OCI-LY1 (cell line): ENCODE data around the gene GAGE1.
"Not testable (repeated sequence)": the region's sequence is repeated elsewhere in the genome, so short reads cannot be mapped to it uniquely, and the experiment has no call there.

Experiments used
- H2AFZ ChIP-seq: fragments of 200-600 bp; sonication (generic), shearing (Covaris generic); 2 replicates; pipeline ENCODE4 v1.6.0; 2014; ENCODE audit warnings: antibody characterized with exemption, mild to moderate bottlenecking, low read length
- H3F3A ChIP-seq: fragments of 200-600 bp; sonication (generic), shearing (Covaris generic); 2 replicates; pipeline ENCODE4 v1.6.0; 2014; ENCODE audit warnings: mild to moderate bottlenecking, antibody characterized with exemption, low read length, moderate library complexity; ENCODE audit not compliant: insufficient read depth
- H3K27ac ChIP-seq: fragments of 200-600 bp; sonication (generic); 2 replicates; pipeline ENCODE4 v1.5.1; 2014; ENCODE audit warnings: low read length, mixed run types, mild to moderate bottlenecking, low read depth; ENCODE audit not compliant: poor library complexity, severe bottlenecking
- H3K27me3 ChIP-seq: fragments of 200-600 bp; sonication (generic); 2 replicates; pipeline ENCODE4 v1.6.0; 2014; ENCODE audit warnings: antibody characterized with exemption, mild to moderate bottlenecking, low read length, moderate library complexity; ENCODE audit not compliant: insufficient read depth
- H3K36me3 ChIP-seq: fragments of 200-600 bp; sonication (generic); 2 replicates; pipeline ENCODE4 v1.6.1; 2014; ENCODE audit warnings: mild to moderate bottlenecking, antibody characterized with exemption, low read length, moderate library complexity, mixed read lengths; ENCODE audit not compliant: insufficient read depth
- H3K4me1 ChIP-seq: fragments of 200-600 bp; sonication (generic); 2 replicates; pipeline ENCODE4 v1.5.1; 2014; ENCODE audit warnings: mild to moderate bottlenecking, low read length, moderate library complexity; ENCODE audit not compliant: insufficient read depth, severe bottlenecking
- H3K4me2 ChIP-seq: fragments of 200-600 bp; sonication (generic), shearing (Covaris generic); 2 replicates; pipeline ENCODE4 v1.6.1; 2014; ENCODE audit warnings: low read length
- H3K4me3 ChIP-seq: fragments of 200-600 bp; sonication (generic); 2 replicates; pipeline ENCODE4 v1.5.1; 2014; ENCODE audit warnings: low read length, low read depth, mild to moderate bottlenecking, mixed read lengths; ENCODE audit not compliant: poor library complexity, severe bottlenecking
- H3K79me2 ChIP-seq: fragments of 200-600 bp; shearing (Covaris generic); 2 replicates; pipeline ENCODE4 v1.6.1; 2016; ENCODE audit warnings: mixed run types, low read length, mixed read lengths; ENCODE audit not compliant: insufficient read depth
- H3K9ac ChIP-seq: fragments of 200-600 bp; sonication (generic), shearing (Covaris generic); 2 replicates; pipeline ENCODE4 v1.6.1; 2014; ENCODE audit warnings: mild to moderate bottlenecking, low read length, mixed read lengths
- H3K9me2 ChIP-seq: fragments of 200-600 bp; sonication (generic), shearing (Covaris generic); 2 replicates; pipeline ENCODE4 v1.6.1; 2014; ENCODE audit warnings: low read depth, mild to moderate bottlenecking, low read length, mixed read lengths
- H3K9me3 ChIP-seq: fragments of 200-600 bp; shearing (Covaris generic); 2 replicates; pipeline ENCODE4 v1.6.1; 2014; ENCODE audit warnings: low read length, mixed read lengths
- H4K20me1 ChIP-seq: fragments of 200-600 bp; sonication (generic), shearing (Covaris generic); 2 replicates; pipeline ENCODE4 v1.6.0; 2016; ENCODE audit warnings: mild to moderate bottlenecking, low read length; ENCODE audit not compliant: insufficient read depth

The GAGE1 gene, protein sequence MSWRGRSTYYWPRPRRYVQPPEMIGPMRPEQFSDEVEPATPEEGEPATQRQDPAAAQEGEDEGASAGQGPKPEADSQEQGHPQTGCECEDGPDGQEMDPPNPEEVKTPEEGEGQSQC

DNA sequence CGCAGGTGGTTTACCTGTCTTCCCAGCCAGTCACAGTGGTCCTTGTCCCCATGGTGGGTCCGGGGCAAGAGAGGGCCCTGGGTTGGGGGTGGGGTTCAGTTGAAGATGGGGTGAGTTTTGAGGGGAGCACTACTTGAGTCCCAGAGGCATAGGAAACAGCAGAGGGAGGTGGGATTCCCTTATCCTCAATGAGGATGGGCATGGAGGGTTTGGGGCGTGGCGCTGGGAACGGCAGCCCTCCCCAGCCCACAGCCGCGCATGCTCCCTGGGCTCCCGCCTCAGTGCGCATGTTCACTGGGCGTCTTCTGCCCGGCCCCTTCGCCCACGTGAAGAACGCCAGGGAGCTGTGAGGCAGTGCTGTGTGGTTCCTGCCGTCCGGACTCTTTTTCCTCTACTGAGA is at the start of gene GAGE1:
Gene GAGE1, plus strand, starts transcription at position 301 of the 400 bp plus-strand sequence. CDS start 1,155 bp downstream, outside the sequence.
- not testable (repeated sequence) for H3F3A ChIP-seq, H3K4me3 ChIP-seq, H3K36me3 ChIP-seq, H3K79me2 ChIP-seq, H3K4me1 ChIP-seq, H4K20me1 ChIP-seq, H3K4me2 ChIP-seq, H3K9me2 ChIP-seq, H3K9ac ChIP-seq, H3K27ac ChIP-seq, H3K9me3 ChIP-seq, H2AFZ ChIP-seq, H3K27me3 ChIP-seq

DNA sequence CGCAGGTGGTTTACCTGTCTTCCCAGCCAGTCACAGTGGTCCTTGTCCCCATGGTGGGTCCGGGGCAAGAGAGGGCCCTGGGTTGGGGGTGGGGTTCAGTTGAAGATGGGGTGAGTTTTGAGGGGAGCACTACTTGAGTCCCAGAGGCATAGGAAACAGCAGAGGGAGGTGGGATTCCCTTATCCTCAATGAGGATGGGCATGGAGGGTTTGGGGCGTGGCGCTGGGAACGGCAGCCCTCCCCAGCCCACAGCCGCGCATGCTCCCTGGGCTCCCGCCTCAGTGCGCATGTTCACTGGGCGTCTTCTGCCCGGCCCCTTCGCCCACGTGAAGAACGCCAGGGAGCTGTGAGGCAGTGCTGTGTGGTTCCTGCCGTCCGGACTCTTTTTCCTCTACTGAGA is 47.8 kb upstream of the GAGE1 start, which contains the start of gene GAGE12E:
Gene GAGE12E, plus strand, starts transcription at position 301 of the 400 bp plus-strand sequence. CDS start 1,155 bp downstream, outside the sequence.
- not testable (repeated sequence) for H3K9me3 ChIP-seq, H3K4me1 ChIP-seq, H3K9me2 ChIP-seq, H3K27ac ChIP-seq, H3K4me3 ChIP-seq, H3K36me3 ChIP-seq, H3K27me3 ChIP-seq, H4K20me1 ChIP-seq, H2AFZ ChIP-seq, H3K4me2 ChIP-seq, H3F3A ChIP-seq, H3K9ac ChIP-seq, H3K79me2 ChIP-seq

DNA sequence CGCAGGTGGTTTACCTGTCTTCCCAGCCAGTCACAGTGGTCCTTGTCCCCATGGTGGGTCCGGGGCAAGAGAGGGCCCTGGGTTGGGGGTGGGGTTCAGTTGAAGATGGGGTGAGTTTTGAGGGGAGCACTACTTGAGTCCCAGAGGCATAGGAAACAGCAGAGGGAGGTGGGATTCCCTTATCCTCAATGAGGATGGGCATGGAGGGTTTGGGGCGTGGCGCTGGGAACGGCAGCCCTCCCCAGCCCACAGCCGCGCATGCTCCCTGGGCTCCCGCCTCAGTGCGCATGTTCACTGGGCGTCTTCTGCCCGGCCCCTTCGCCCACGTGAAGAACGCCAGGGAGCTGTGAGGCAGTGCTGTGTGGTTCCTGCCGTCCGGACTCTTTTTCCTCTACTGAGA is 38.3 kb upstream of the GAGE1 start, which contains the start of gene GAGE12F:
Gene GAGE12F, plus strand, starts transcription at position 301 of the 400 bp plus-strand sequence. CDS start 1,155 bp downstream, outside the sequence.
- H3K4me1 ChIP-seq, H3K9me2 ChIP-seq, H4K20me1 ChIP-seq, H3K4me2 ChIP-seq, H3K9me3 ChIP-seq, H3K79me2 ChIP-seq, H3K27me3 ChIP-seq, H3K9ac ChIP-seq, H2AFZ ChIP-seq, H3K36me3 ChIP-seq, H3K27ac ChIP-seq, H3K4me3 ChIP-seq, H3F3A ChIP-seq: not testable (repeated sequence)

GRCh38 chrX:49568728-49569127 is 30.1 kb upstream of the GAGE1 start:
- not testable (repeated sequence) for H2AFZ ChIP-seq, H3K27ac ChIP-seq, H3K9me3 ChIP-seq, H3K4me3 ChIP-seq, H3F3A ChIP-seq, H4K20me1 ChIP-seq, H3K9me2 ChIP-seq, H3K4me1 ChIP-seq, H3K79me2 ChIP-seq, H3K27me3 ChIP-seq, H3K4me2 ChIP-seq, H3K9ac ChIP-seq, H3K36me3 ChIP-seq

DNA sequence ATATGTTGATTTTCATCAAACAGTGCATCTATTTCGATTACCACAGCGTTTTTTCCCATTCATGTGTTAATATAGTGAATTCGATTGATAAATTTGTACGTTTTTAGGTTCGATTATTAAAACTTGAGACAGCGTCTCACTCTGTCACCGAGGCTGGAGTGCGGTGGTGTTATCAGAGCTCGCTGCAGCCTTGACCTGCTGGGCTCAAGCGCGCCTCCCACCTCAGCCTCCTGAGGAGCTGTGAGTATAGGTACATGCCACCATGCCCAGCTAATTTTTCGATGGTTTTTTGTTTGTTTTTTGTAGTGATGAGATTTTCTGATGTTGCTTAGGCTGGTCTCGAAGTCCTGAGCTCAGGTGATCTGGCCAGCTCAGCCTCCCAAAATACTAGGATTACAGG is 29.7 kb upstream of the GAGE1 start:
- H3K9me2 ChIP-seq, H3K79me2 ChIP-seq, H2AFZ ChIP-seq, H3K27ac ChIP-seq, H3K4me1 ChIP-seq, H3K36me3 ChIP-seq, H3K9ac ChIP-seq, H3K27me3 ChIP-seq, H3K9me3 ChIP-seq, H3F3A ChIP-seq, H3K4me2 ChIP-seq, H3K4me3 ChIP-seq, H4K20me1 ChIP-seq: not testable (repeated sequence)

DNA sequence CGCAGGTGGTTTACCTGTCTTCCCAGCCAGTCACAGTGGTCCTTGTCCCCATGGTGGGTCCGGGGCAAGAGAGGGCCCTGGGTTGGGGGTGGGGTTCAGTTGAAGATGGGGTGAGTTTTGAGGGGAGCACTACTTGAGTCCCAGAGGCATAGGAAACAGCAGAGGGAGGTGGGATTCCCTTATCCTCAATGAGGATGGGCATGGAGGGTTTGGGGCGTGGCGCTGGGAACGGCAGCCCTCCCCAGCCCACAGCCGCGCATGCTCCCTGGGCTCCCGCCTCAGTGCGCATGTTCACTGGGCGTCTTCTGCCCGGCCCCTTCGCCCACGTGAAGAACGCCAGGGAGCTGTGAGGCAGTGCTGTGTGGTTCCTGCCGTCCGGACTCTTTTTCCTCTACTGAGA is 28.7 kb upstream of the GAGE1 start, which contains the start of gene GAGE12G:
Gene GAGE12G, plus strand, starts transcription at position 301 of the 400 bp plus-strand sequence. CDS start 1,155 bp downstream, outside the sequence.
- H3K4me1 ChIP-seq, H3K4me3 ChIP-seq, H3F3A ChIP-seq, H3K36me3 ChIP-seq, H3K9me2 ChIP-seq, H3K27me3 ChIP-seq, H3K9me3 ChIP-seq, H3K4me2 ChIP-seq, H4K20me1 ChIP-seq, H3K9ac ChIP-seq, H2AFZ ChIP-seq, H3K79me2 ChIP-seq, H3K27ac ChIP-seq: not testable (repeated sequence)

GRCh38 chrX:49579649-49580048 is 19.2 kb upstream of the GAGE1 start, which contains the start of gene GAGE12H:
Gene GAGE12H (plus strand): TSS chrX:49579949. CDS start chrX:49581104, 1,155 bp downstream.
- not testable (repeated sequence) for H3K4me2 ChIP-seq, H3K9ac ChIP-seq, H3K4me1 ChIP-seq, H3K9me2 ChIP-seq, H4K20me1 ChIP-seq, H3K4me3 ChIP-seq, H3K27me3 ChIP-seq, H3F3A ChIP-seq, H3K36me3 ChIP-seq, H2AFZ ChIP-seq, H3K79me2 ChIP-seq, H3K27ac ChIP-seq, H3K9me3 ChIP-seq

DNA sequence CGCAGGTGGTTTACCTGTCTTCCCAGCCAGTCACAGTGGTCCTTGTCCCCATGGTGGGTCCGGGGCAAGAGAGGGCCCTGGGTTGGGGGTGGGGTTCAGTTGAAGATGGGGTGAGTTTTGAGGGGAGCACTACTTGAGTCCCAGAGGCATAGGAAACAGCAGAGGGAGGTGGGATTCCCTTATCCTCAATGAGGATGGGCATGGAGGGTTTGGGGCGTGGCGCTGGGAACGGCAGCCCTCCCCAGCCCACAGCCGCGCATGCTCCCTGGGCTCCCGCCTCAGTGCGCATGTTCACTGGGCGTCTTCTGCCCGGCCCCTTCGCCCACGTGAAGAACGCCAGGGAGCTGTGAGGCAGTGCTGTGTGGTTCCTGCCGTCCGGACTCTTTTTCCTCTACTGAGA is 9.6 kb upstream of the GAGE1 start, which contains the start of gene GAGE2A:
Gene GAGE2A, plus strand, starts transcription at position 301 of the 400 bp plus-strand sequence. CDS start 1,155 bp downstream, outside the sequence.
- H4K20me1 ChIP-seq, H3F3A ChIP-seq, H3K9me2 ChIP-seq, H3K27me3 ChIP-seq, H3K4me3 ChIP-seq, H3K4me1 ChIP-seq, H3K9me3 ChIP-seq, H3K79me2 ChIP-seq, H3K4me2 ChIP-seq, H2AFZ ChIP-seq, H3K27ac ChIP-seq, H3K36me3 ChIP-seq, H3K9ac ChIP-seq: not testable (repeated sequence)
